Ovary (tissue), 9 donors: Measurements from ENCODE around the gene SLC1A7. TPM values are rescaled to one million over a fixed set of nuclear protein-coding genes. Genes with fewer than 3 reads are reported as not detected.
"Not testable (repeated sequence)": the region's sequence is repeated elsewhere in the genome, so short reads cannot be mapped to it uniquely, and the experiment has no call there.

Experiments
- DNase-seq, 5 donors: peaks; one replicate each; pipeline ENCODE4 v3.0.0-alpha.2; 2019 to 2020
- H3K27ac ChIP-seq, 2 donors: fragments of 200-600 bp; one replicate each; pipeline versions ENCODE4 v1.5.1 to v1.8.0; 2019 to 2022
- H3K27me3 ChIP-seq: fragments of 200-600 bp; one replicate; pipeline ENCODE4 v1.8.0; 2022
- H3K36me3 ChIP-seq: fragments of 200-600 bp; sonication (generic); one replicate; pipeline ENCODE4 v1.5.1; 2019
- H3K4me1 ChIP-seq: one replicate; pipeline ENCODE4 v1.8.1; 2013; ENCODE audit warnings: mild to moderate bottlenecking, moderate library complexity; ENCODE audit not compliant: insufficient read depth
- H3K4me3 ChIP-seq: fragments of 200-600 bp; sonication (generic); one replicate; pipeline ENCODE4 v1.5.1; 2017
- H3K9me3 ChIP-seq, 2 donors: fragments of 200-600 bp in 1 of 2; sonication (generic) in 1 of 2; one replicate each; pipeline versions ENCODE4 v1.5.1 to v1.8.1; 2013 to 2019; ENCODE audit warnings: mild to moderate bottlenecking in 1 of 2, moderate library complexity in 1 of 2
- EP300 ChIP-seq: sonication (generic); formaldehyde crosslinking; IDR thresholded peaks from one replicate; pipeline ENCODE4 v1.6.1; 2017; ENCODE audit warnings: antibody characterized with exemption
- POLR2A ChIP-seq: fragments of 450-650 bp; IDR thresholded peaks from one replicate; pipeline ENCODE4 v1.6.1; 2017; ENCODE audit warnings: antibody characterized with exemption, mild to moderate bottlenecking, moderate library complexity
- WGBS, 3 donors: extraction: QIAGEN DNeasy Blood & Tissue Kit in 1 of 3; methylation state at CpG; one replicate each; pipeline versions ENCODE4 v1.1.5 to v1.1.7; 2013 to 2017; 5-methylcytosine and 5-hydroxymethylcytosine counted together
- intact Hi-C, 4 donors: fragments of 100-400 bp; cut with DNase I; formaldehyde crosslinking; loops; one replicate each; pipeline versions ENCODE4 v1.11.0 to v1.15.1; 2022 to 2023
- polyA plus RNA-seq, 2 donors: library from polyadenylated mRNA; stranded (reverse); fragments of 200-250 nt in 1 of 2; fragments of 350-450 nt in 1 of 2; fragmentation: Illumina TruSeq in 1 of 2; extraction: RNeasy Lipid Tissue Mini Kit (QIAGEN cat#74804) in 1 of 2; gene quantifications; one replicate each; pipeline ENCODE4 v1.2.3, GENCODE V29; 2013 to 2014
- total RNA-seq, 7 donors: library from RNA; depleted of rRNA in 2 of 7; stranded (reverse); fragments of >200 nt in 2 of 7; fragmentation: NEBNext Ultra II Directional in 3 of 7; extraction: Animal tissue kit (Norgen Biotek cat#: 25700) in 3 of 7; gene quantifications; one replicate each; pipeline versions ENCODE4 v1.1.0 to v1.2.4, GENCODE V29; 2016 to 2023
- TF ChIP-seq, protein P1 (sequence below), 3 donors: fragments of 450-650 bp in 2 of 3; fragments of 200-600 bp in 1 of 3; IDR thresholded peaks; one replicate each; pipeline versions ENCODE4 v1.5.1 to v1.8.0; 2016 to 2022; ENCODE audit warnings: antibody characterized with exemption in 3 of 3, mild to moderate bottlenecking in 1 of 3
- donor health status: DM: no; HTN: no; CAD: no; lungs with moderate emphysema.
- donor health status: DM: no; HTN: no; CAD: no.
- donor health status: Bipolar disorder and iron deficiency.
- donor health status: DM: yes; HTN: yes; CAD: no.
- donor health status: DM: no; HTN: no; CAD: no.
- donor health status: DM: yes; HTN: yes; CAD: no.

SLC1A7 gene
- total and polyA plus RNA-seq, 9 donors, result 0.25 to 0.28 TPM; not detected in 7

- H3K27ac ChIP-seq, result no peak overlapping the region
- no peaks in the 10 kb centered on the region for H3K9me3 ChIP-seq
- TF ChIP-seq POLR2A, result no peak
- no peak for DNase-seq
- H3K4me3 ChIP-seq, result no peak overlapping the region
- intact Hi-C loops, result loop anchor here in 3 of 4 donors (10.0 kb wide), 4 partner anchors 123 to 493 kb away; partner anchors contain the start of genes COA7 (in 1 of the 3) and PODN (in 1 of the 3)
- H3K27me3 ChIP-seq, result no peaks in the 10 kb centered on the region
- H3K4me1 ChIP-seq, result peaks cover 13% of the 10 kb centered on the region
- WGBS, 3 donors, result 88 to 93% (median 90%) methylated on average over 1 of the region's 1 CpG
- no peaks in the 10 kb centered on the region for H3K36me3 ChIP-seq
These were observed 45.0 kb upstream of the SLC1A7 start for GRCh38 chr1:53187401-53187800.

- Histone ChIP-seq H3K9me3 (no peaks in the 10 kb centered on the region), H3K36me3 (no peaks in the 10 kb centered on the region), H3K27me3 (no peaks in the 10 kb centered on the region), H3K4me1 (peaks cover 16% of the 10 kb centered on the region), H3K4me3 (no peak overlapping the region), H3K27ac (no peak overlapping the region)
- TF ChIP-seq, protein P1, sequence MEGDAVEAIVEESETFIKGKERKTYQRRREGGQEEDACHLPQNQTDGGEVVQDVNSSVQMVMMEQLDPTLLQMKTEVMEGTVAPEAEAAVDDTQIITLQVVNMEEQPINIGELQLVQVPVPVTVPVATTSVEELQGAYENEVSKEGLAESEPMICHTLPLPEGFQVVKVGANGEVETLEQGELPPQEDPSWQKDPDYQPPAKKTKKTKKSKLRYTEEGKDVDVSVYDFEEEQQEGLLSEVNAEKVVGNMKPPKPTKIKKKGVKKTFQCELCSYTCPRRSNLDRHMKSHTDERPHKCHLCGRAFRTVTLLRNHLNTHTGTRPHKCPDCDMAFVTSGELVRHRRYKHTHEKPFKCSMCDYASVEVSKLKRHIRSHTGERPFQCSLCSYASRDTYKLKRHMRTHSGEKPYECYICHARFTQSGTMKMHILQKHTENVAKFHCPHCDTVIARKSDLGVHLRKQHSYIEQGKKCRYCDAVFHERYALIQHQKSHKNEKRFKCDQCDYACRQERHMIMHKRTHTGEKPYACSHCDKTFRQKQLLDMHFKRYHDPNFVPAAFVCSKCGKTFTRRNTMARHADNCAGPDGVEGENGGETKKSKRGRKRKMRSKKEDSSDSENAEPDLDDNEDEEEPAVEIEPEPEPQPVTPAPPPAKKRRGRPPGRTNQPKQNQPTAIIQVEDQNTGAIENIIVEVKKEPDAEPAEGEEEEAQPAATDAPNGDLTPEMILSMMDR (IDR thresholded peaks at IDR 0.05), result no peak
- TF ChIP-seq POLR2A (no peak), EP300 (no peak)
- no peak for DNase-seq
- 77 to 81% (median 78%) methylated on average over 3 of the region's 3 CpGs for WGBS, 3 donors
- intact Hi-C loops, result loop anchor here in 3 of 4 donors (10.0 kb wide), 4 partner anchors 122 to 492 kb away; partner anchors contain the start of genes COA7 (in 1 of the 3) and PODN (in 1 of the 3)
These were observed 44.1 kb upstream of the SLC1A7 start for GRCh38 chr1:53186533-53186932.

GRCh38 chr1:53185955-53186297, 43.5 kb upstream of the SLC1A7 start:
- H3K4me3 ChIP-seq, H3K36me3 ChIP-seq, H3K27me3 ChIP-seq, H3K27ac ChIP-seq, H3K9me3 ChIP-seq, DNase-seq: not testable (repeated sequence)
- intact Hi-C loops, result loop anchor here in 3 of 4 donors (10.0 kb wide), 4 partner anchors 121 to 491 kb away; partner anchors contain the start of genes COA7 (in 1 of the 3) and PODN (in 1 of the 3)
- 44 to 59% (median 53%) methylated on average over 2 of the region's 2 CpGs for WGBS, 3 donors
- H3K4me1 ChIP-seq, result peaks cover 18% of the 10 kb centered on the region

DNA sequence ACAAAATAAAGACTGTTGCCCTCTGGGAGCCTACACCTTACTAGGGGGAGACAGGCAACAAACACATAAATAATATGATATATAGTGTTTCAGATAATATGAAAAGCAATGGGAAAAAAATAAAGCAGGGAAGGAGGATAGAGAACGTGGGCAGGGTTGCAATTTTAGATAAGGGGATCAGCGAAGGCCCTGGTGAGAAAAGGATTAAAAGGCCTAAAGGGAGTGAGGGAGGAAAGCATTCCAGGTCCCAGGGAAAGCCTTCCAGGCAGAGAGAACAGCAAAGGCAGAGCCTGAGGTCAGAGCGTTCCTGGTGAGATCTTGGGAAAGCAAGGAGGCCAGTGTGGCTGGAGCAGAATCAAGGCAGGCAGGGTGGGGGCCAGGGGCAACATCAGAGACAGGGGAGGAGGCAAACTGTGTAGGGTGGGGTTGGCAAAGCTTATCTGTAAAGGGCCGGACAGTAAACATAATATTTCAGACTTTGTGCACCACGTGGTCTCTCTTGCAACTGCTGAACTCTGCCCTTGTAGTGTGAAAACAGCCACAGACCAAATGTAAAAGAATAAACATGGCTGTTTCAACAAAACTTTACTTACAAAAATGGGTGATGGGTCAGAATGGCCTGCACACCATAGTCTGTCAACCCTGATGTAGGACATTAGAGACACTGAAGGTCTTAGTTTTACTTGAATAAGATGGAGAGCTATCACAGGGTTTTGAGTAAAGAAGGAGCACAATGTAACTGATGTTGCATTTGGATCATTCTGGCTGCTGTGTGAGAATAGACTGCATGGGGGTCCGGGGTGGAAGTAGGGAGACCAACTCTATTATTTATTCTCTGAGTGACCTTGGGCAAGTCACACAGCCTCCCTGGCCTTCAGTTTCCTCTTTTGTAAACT, 40.9 kb upstream of the SLC1A7 start:
- Histone ChIP-seq H3K9me3 (no peaks in the 10 kb centered on the region), H3K27me3 (no peaks in the 10 kb centered on the region), H3K36me3 (no peaks in the 10 kb centered on the region), H3K4me1 (peaks cover 19% of the 10 kb centered on the region), H3K4me3 (no peak overlapping the region), H3K27ac (peak overlapping the region in 1 of 2 donors; percentile 72)
- 6 to 15% (median 9%) methylated on average over 6 of the region's 6 CpGs for WGBS, 3 donors
- TF ChIP-seq, protein P1 (IDR thresholded peaks at IDR 0.05), result peak in 1 of 3 donors; percentile 13
- TF ChIP-seq POLR2A, result no peak
- peak; percentile 75 to 88 (median 81) for DNase-seq
- intact Hi-C loops, result loop anchor here in 3 of 4 donors (5.0 to 10.0 kb wide), 5 partner anchors 119 to 489 kb away; partner anchors contain the start of genes COA7 (in 1 of the 3), ECHDC2 (in 1 of the 3) and PODN (in 1 of the 3)

DNA sequence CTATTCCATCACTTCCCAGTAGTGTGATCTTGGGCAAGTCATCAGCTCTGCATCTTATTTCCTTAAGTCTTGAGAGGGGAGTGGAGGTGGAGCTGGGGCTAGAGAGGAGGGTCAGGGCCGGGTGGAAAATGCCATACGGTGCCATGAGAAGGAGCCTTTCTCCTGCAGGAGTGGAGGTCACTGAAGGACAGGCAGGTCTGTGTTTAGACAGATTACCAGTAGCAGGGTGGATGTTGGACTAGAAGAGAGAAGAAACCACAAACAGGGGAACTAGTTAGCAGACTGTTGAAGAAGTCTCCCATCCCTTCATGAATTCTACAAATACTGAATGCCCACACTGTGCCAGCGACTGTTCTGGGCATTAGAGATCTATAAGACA, 40.3 kb upstream of the SLC1A7 start:
- intact Hi-C loops, result loop anchor here in 3 of 4 donors (5.0 to 10.0 kb wide), 5 partner anchors 118 to 488 kb away; partner anchors contain the start of genes COA7 (in 1 of the 3), ECHDC2 (in 1 of the 3) and PODN (in 1 of the 3)

More for the DNA sequence above, 40.3 kb upstream of the SLC1A7 start:
- no peak overlapping the region for H3K4me3 ChIP-seq
- DNase-seq, result no peak
- H3K27ac ChIP-seq, result peak overlapping the region in 1 of 2 donors; percentile 72
- no peaks in the 10 kb centered on the region for H3K27me3 ChIP-seq
- WGBS, 3 donors, result 31 to 32% (median 31%) methylated on average over 3 of the region's 3 CpGs
- TF ChIP-seq, protein P1 (IDR thresholded peaks at IDR 0.05), result no peak
- TF ChIP-seq POLR2A (no peak), EP300 (no peak)
- H3K9me3 ChIP-seq, result no peaks in the 10 kb centered on the region
- H3K4me1 ChIP-seq, result peaks cover 19% of the 10 kb centered on the region
- H3K36me3 ChIP-seq, result no peaks in the 10 kb centered on the region
